ENCODE measurements around the gene OR8D2. TPM values are rescaled to one million over a fixed set of nuclear protein-coding genes. Genes with fewer than 3 reads are reported as not detected.

OR8D2 gene
- total RNA-seq, 4 donors from 2014 or later: not detected

GRCh38 chr11:124331873-124332272, 11.9 kb upstream of the OR8D2 start:
- TF ChIP-seq POLR2A (IDR thresholded peaks at IDR 0.05): no peak
- no peak for TF ChIP-seq CTCF (IDR thresholded peaks at IDR 0.05)
- no peak overlapping the region for H3K4me3 ChIP-seq (ENCODE audit: low read depth, poor library complexity, severe bottlenecking)
- no peak for DNase-seq (ENCODE audit: low spot score in 2 of 2)
- intact Hi-C loops (cut with DNase I; ENCODE audit: low total_unique reads): no loop called here
- 80% methylated on average over 3 of the region's 3 CpGs for WGBS, 2 donors

- no peak for DNase-seq (ENCODE audit: low spot score in 2 of 2)
- no peak overlapping the region for H3K4me3 ChIP-seq (ENCODE audit: low read depth, poor library complexity, severe bottlenecking)
- TF ChIP-seq POLR2A (IDR thresholded peaks at IDR 0.05): no peak
- TF ChIP-seq CTCF (IDR thresholded peaks at IDR 0.05): no peak
- WGBS, 2 donors: 43 to 54% methylated on average over 2 of the region's 2 CpGs
- intact Hi-C loops (cut with DNase I; ENCODE audit: low total_unique reads): no loop called here
Measured at GRCh38 chr11:124329787-124330478, 9.9 kb upstream of the OR8D2 start.

GRCh38 chr11:124327775-124328174, 7.8 kb upstream of the OR8D2 start:
- WGBS, 2 donors: 83 to 90% methylated on average over 1 of the region's 1 CpG
- TF ChIP-seq CTCF (IDR thresholded peaks at IDR 0.05) (no peak), POLR2A (IDR thresholded peaks at IDR 0.05) (no peak)
- no peak overlapping the region for H3K4me3 ChIP-seq (ENCODE audit: low read depth, poor library complexity, severe bottlenecking)
- intact Hi-C loops (cut with DNase I; ENCODE audit: low total_unique reads): no loop called here
- DNase-seq (ENCODE audit: low spot score in 2 of 2): no peak

GRCh38 chr11:124322356-124322755, 2.4 kb upstream of the OR8D2 start:
- TF ChIP-seq POLR2A (IDR thresholded peaks at IDR 0.05) (no peak), CTCF (IDR thresholded peaks at IDR 0.05) (no peak)
- DNase-seq (ENCODE audit: low spot score in 2 of 2): no peak
- WGBS, 2 donors: 56 to 82% methylated on average over 1 of the region's 1 CpG
- H3K4me3 ChIP-seq (ENCODE audit: low read depth, poor library complexity, severe bottlenecking): no peak overlapping the region
- intact Hi-C loops (cut with DNase I; ENCODE audit: low total_unique reads): no loop called here

GRCh38 chr11:124315052-124315451, 4.9 kb downstream of the OR8D2 start:
- intact Hi-C loops (cut with DNase I; ENCODE audit: low total_unique reads): no loop called here
- TF ChIP-seq POLR2A (IDR thresholded peaks at IDR 0.05): no peak
- no peak for TF ChIP-seq CTCF (IDR thresholded peaks at IDR 0.05)
- H3K4me3 ChIP-seq (ENCODE audit: low read depth, poor library complexity, severe bottlenecking): no peak overlapping the region
- DNase-seq (ENCODE audit: low spot score in 2 of 2): no peak
- WGBS, 2 donors: 34 to 40% methylated on average over 3 of the region's 3 CpGs

- intact Hi-C loops (cut with DNase I; ENCODE audit: low total_unique reads): no loop called here
- no peak within 1 kb of the TSS for H3K4me3 ChIP-seq (ENCODE audit: low read depth, poor library complexity, severe bottlenecking)
- DNase-seq (ENCODE audit: low spot score in 2 of 2): no peak
- TF ChIP-seq POLR2A (IDR thresholded peaks at IDR 0.05) (no peak), CTCF (IDR thresholded peaks at IDR 0.05) (no peak)
- WGBS, 2 donors: 82 to 90% methylated on average over 2 of the region's 2 CpGs
Measured at GRCh38 chr11:124313849-124314248, 6.1 kb downstream of the OR8D2 start, which contains the start of gene OR8D1. TSS of gene OR8D1 (minus strand) at chr11:124313949. CDS start at chr11:124310766, 3,183 bp downstream.

Data from lower leg skin (tissue), 4 donors.